ENCODE data around the gene CFAP91.

CFAP91 gene

GRCh38 chr3:119746423-119746822, 43.6 kb downstream of the CFAP91 start:
- H3K4me1 ChIP-seq (ENCODE audit: insufficient read depth, low read length, poor library complexity, severe bottlenecking) = no peaks in the 10 kb centered on the region
- H3K9ac ChIP-seq (ENCODE audit: low read depth, low read length, poor library complexity, severe bottlenecking) = no peak overlapping the region
- TF ChIP-seq EZH2phosphoT487 (IDR thresholded peaks at IDR 0.05; ENCODE audit: borderline replicate concordance) (no peak), CTCF (conservative IDR thresholded peaks at IDR 0.05; ENCODE audit: low read length) (no peak)
- H3K27me3 ChIP-seq (ENCODE audit: insufficient read depth, low read length, poor library complexity, severe bottlenecking) = peaks cover 11% of the 10 kb centered on the region
- H4K20me1 ChIP-seq (ENCODE audit: insufficient read depth, low read length, poor library complexity, severe bottlenecking) = no peaks in the 10 kb centered on the region
- H3K4me3 ChIP-seq (ENCODE audit: low read length, poor library complexity, severe bottlenecking) = no peak overlapping the region
- H3K79me2 ChIP-seq (ENCODE audit: insufficient read depth, low read length) = no peaks in the 10 kb centered on the region
- no peaks in the 10 kb centered on the region for H3K9me2 ChIP-seq (replicated peaks; ENCODE audit: low read depth, low read length)
- no peak overlapping the region for H2AFZ ChIP-seq (ENCODE audit: low read length)
- no peaks in the 10 kb centered on the region for H3K36me3 ChIP-seq (ENCODE audit: insufficient read depth, low read length)
- no peaks in the 10 kb centered on the region for H3F3A ChIP-seq (ENCODE audit: low read depth)
- no peak overlapping the region for H3K4me2 ChIP-seq (ENCODE audit: low read depth, low read length, poor library complexity, severe bottlenecking)
- H3K9me3 ChIP-seq (ENCODE audit: insufficient read depth, low read depth, low read length) = no peaks in the 10 kb centered on the region

GRCh38 chr3:119747357-119747756, 44.5 kb downstream of the CFAP91 start:
- Histone ChIP-seq H3K4me2 (ENCODE audit: low read depth, low read length, poor library complexity, severe bottlenecking) (no peak overlapping the region), H3K36me3 (ENCODE audit: insufficient read depth, low read length) (no peaks in the 10 kb centered on the region), H3K4me3 (ENCODE audit: low read length, poor library complexity, severe bottlenecking) (no peak overlapping the region), H3K9me2 (replicated peaks; ENCODE audit: low read depth, low read length) (no peaks in the 10 kb centered on the region), H4K20me1 (ENCODE audit: insufficient read depth, low read length, poor library complexity, severe bottlenecking) (no peaks in the 10 kb centered on the region), H3F3A (ENCODE audit: low read depth) (no peaks in the 10 kb centered on the region), H3K9me3 (ENCODE audit: insufficient read depth, low read depth, low read length) (no peaks in the 10 kb centered on the region), H3K27me3 (ENCODE audit: insufficient read depth, low read length, poor library complexity, severe bottlenecking) (peaks cover 7% of the 10 kb centered on the region), H3K79me2 (ENCODE audit: insufficient read depth, low read length) (no peaks in the 10 kb centered on the region), H3K9ac (ENCODE audit: low read depth, low read length, poor library complexity, severe bottlenecking) (no peak overlapping the region), H2AFZ (ENCODE audit: low read length) (no peak overlapping the region), H3K4me1 (ENCODE audit: insufficient read depth, low read length, poor library complexity, severe bottlenecking) (no peaks in the 10 kb centered on the region)
- TF ChIP-seq EZH2phosphoT487 (IDR thresholded peaks at IDR 0.05; ENCODE audit: borderline replicate concordance) = no peak

GRCh38 chr3:119748991-119749390, 46.2 kb downstream of the CFAP91 start:
- peaks cover 7% of the 10 kb centered on the region for H3K27me3 ChIP-seq (ENCODE audit: insufficient read depth, low read length, poor library complexity, severe bottlenecking)
- H3K4me3 ChIP-seq (ENCODE audit: low read length, poor library complexity, severe bottlenecking) = no peak overlapping the region
- H3K4me1 ChIP-seq (ENCODE audit: insufficient read depth, low read length, poor library complexity, severe bottlenecking) = no peaks in the 10 kb centered on the region
- no peaks in the 10 kb centered on the region for H3F3A ChIP-seq (ENCODE audit: low read depth)
- H4K20me1 ChIP-seq (ENCODE audit: insufficient read depth, low read length, poor library complexity, severe bottlenecking) = no peaks in the 10 kb centered on the region
- H3K9me3 ChIP-seq (ENCODE audit: insufficient read depth, low read depth, low read length) = no peaks in the 10 kb centered on the region
- no peaks in the 10 kb centered on the region for H3K36me3 ChIP-seq (ENCODE audit: insufficient read depth, low read length)
- H3K9ac ChIP-seq (ENCODE audit: low read depth, low read length, poor library complexity, severe bottlenecking) = no peak overlapping the region
- no peak overlapping the region for H3K4me2 ChIP-seq (ENCODE audit: low read depth, low read length, poor library complexity, severe bottlenecking)
- TF ChIP-seq EZH2phosphoT487 (IDR thresholded peaks at IDR 0.05; ENCODE audit: borderline replicate concordance) (no peak), CTCF (conservative IDR thresholded peaks at IDR 0.05; ENCODE audit: low read length) (no peak)
- H3K79me2 ChIP-seq (ENCODE audit: insufficient read depth, low read length) = no peaks in the 10 kb centered on the region
- H3K9me2 ChIP-seq (replicated peaks; ENCODE audit: low read depth, low read length) = no peaks in the 10 kb centered on the region
- H2AFZ ChIP-seq (ENCODE audit: low read length) = no peak overlapping the region

DNA sequence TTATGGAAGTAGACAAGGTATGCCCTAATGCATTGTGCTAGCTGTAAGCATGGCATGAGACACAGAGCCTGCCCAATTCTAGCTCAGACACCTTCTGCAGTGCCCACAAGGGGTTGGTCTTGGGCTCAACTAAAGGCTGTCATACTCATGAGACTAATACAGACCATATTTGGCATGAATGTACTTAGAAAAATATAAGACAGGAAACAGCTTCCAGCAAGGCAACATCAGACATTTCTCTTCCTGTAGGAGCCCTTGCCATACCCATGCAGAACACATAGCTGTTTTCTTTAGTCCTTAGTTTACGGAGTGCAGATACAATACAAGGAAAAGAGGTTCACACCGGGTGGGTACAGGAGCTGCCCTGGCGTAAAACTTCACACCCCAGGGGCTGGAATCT, 48.6 kb downstream of the CFAP91 start:
- no peaks in the 10 kb centered on the region for H3K9me2 ChIP-seq (replicated peaks; ENCODE audit: low read depth, low read length)
- no peaks in the 10 kb centered on the region for H3K4me1 ChIP-seq (ENCODE audit: insufficient read depth, low read length, poor library complexity, severe bottlenecking)
- H3K36me3 ChIP-seq (ENCODE audit: insufficient read depth, low read length) = no peaks in the 10 kb centered on the region
- no peaks in the 10 kb centered on the region for H3K9me3 ChIP-seq (ENCODE audit: insufficient read depth, low read depth, low read length)
- TF ChIP-seq EZH2phosphoT487 (IDR thresholded peaks at IDR 0.05; ENCODE audit: borderline replicate concordance) = no peak
- TF ChIP-seq CTCF (conservative IDR thresholded peaks at IDR 0.05; ENCODE audit: low read length) = no peak
- no peak overlapping the region for H3K4me3 ChIP-seq (ENCODE audit: low read length, poor library complexity, severe bottlenecking)
- no peak overlapping the region for H2AFZ ChIP-seq (ENCODE audit: low read length)
- peaks cover 7% of the 10 kb centered on the region for H3K27me3 ChIP-seq (ENCODE audit: insufficient read depth, low read length, poor library complexity, severe bottlenecking)
- H3F3A ChIP-seq (ENCODE audit: low read depth) = no peaks in the 10 kb centered on the region
- H3K79me2 ChIP-seq (ENCODE audit: insufficient read depth, low read length) = no peaks in the 10 kb centered on the region
- no peaks in the 10 kb centered on the region for H4K20me1 ChIP-seq (ENCODE audit: insufficient read depth, low read length, poor library complexity, severe bottlenecking)
- no peak overlapping the region for H3K9ac ChIP-seq (ENCODE audit: low read depth, low read length, poor library complexity, severe bottlenecking)
- no peak overlapping the region for H3K4me2 ChIP-seq (ENCODE audit: low read depth, low read length, poor library complexity, severe bottlenecking)

All from Loucy (cell line).